ENCODE results near the gene EFR3B.

- TF ChIP-seq MAX (IDR thresholded peaks at IDR 0.05), result no peak
- no peak for TF ChIP-seq TEAD4 (IDR thresholded peaks at IDR 0.05)
Observed at GRCh38 chr2:25158096-25158852, 116.4 kb downstream of the EFR3B start.
